Measurements from ENCODE around the gene DNAJA4. TPM values are rescaled to one million over a fixed set of nuclear protein-coding genes. Genes with fewer than 3 reads are reported as not detected.

The DNAJA4 gene
- total and polyA plus RNA-seq, 2 of the 8 experiments (the other 6 are each of a cell fraction or from before 2014, with no cell fraction given): 3.6 to 6.2 TPM

DNA sequence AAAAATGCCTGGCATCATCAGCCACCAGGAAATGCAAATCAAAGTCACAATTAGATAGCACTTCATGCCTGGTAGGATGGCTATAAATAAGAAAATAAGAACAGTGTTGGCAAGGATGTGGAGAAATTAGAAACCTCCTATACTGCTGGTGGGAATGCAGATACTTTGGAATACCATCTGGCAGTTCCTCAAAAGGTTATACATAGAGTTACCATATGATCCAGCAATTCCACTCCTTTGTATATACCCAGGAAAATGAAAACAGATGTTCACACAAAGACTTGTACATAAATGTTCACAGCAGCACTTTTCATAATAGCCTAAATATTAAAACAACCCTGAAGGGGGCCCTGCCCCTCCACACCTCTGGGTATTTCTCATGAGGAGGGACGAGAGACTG, 43.6 kb upstream of the DNAJA4 start:
- Histone ChIP-seq H2BK20ac (ENCODE audit: low read length) (no peak overlapping the region), H3K9ac (replicated peaks in 1 of 4; ENCODE audit: extremely low read depth in 1 of 4, low read depth in 3 of 4, low read length in 3 of 4) (no peak overlapping the region), H3K4ac (replicated peaks; ENCODE audit: insufficient read length, low read depth, low read length) (no peak overlapping the region), H3K79me2 (ENCODE audit: control insufficient read depth in 1 of 2, insufficient read depth in 2 of 2, low read length in 2 of 2) (no peaks in the 10 kb centered on the region), H2BK120ac (replicated peaks; ENCODE audit: low read depth, low read length) (no peak overlapping the region), H4K91ac (replicated peaks; ENCODE audit: insufficient read length, low read length) (no peak overlapping the region), H3K27me3 (replicated peaks in 1 of 4; ENCODE audit: control insufficient read depth in 3 of 4, extremely low read depth in 1 of 4, insufficient read depth in 3 of 4, low read length in 3 of 4) (no peaks in the 10 kb centered on the region), H2AFZ (ENCODE audit: low read length) (no peak overlapping the region), H3K79me1 (ENCODE audit: low read depth, low read length) (no peaks in the 10 kb centered on the region), H4K20me1 (replicated peaks in 1 of 2; ENCODE audit: control insufficient read depth in 1 of 2, insufficient read depth in 2 of 2, low read length in 2 of 2) (no peaks in the 10 kb centered on the region), H4K8ac (ENCODE audit: extremely low read depth, insufficient read depth, low read length) (no peak overlapping the region), H2BK15ac (ENCODE audit: low read length) (no peak overlapping the region), H4K5ac (ENCODE audit: insufficient read length, low read depth, low read length) (no peak overlapping the region), H3K56ac (replicated peaks; ENCODE audit: insufficient read length, low read depth, low read length) (no peak overlapping the region), H3K18ac (ENCODE audit: extremely low read depth, low read length) (no peak overlapping the region), H2BK12ac (ENCODE audit: low read depth, low read length) (no peak overlapping the region), H3K27ac (ENCODE audit: low read depth, low read length) (no peak overlapping the region), H3K4me1 (replicated peaks in 1 of 4; ENCODE audit: control insufficient read depth in 3 of 4, insufficient read depth in 4 of 4, low read length in 3 of 4) (no peaks in the 10 kb centered on the region), H3K4me3 (ENCODE audit: extremely low read depth in 1 of 4, insufficient read depth in 2 of 4, low read depth in 3 of 4, low read length in 4 of 4) (no peak overlapping the region), H2BK5ac (ENCODE audit: low read depth, low read length) (no peak overlapping the region), H3K23me2 (ENCODE audit: low read depth, low read length) (no peaks in the 10 kb centered on the region), H3K9me3 (ENCODE audit: insufficient read depth in 2 of 2, low read depth in 1 of 2, low read length in 1 of 2) (no peaks in the 10 kb centered on the region), H2AK5ac (ENCODE audit: low read depth, low read length) (no peak overlapping the region), H3K36me3 (ENCODE audit: control insufficient read depth in 2 of 4, insufficient read depth in 4 of 4, low read length in 3 of 4) (no peaks in the 10 kb centered on the region; a peak in 1 of 8 replicates), H3K23ac (ENCODE audit: insufficient read length) (no peak overlapping the region), H3K14ac (ENCODE audit: insufficient read length) (no peak overlapping the region), H3K4me2 (ENCODE audit: insufficient read depth in 1 of 2, low read depth in 2 of 2, low read length in 2 of 2) (no peak overlapping the region)
- DNase-seq (ENCODE audit: low read depth in 1 of 2, low spot score in 2 of 2) (no peak), FAIRE-seq (no peak)
- CTCF ChIA-PET (ENCODE audit: partially characterized antibody): interaction anchor here (0.6 kb wide), 1 partner anchor 108 kb away, joined by 3 read pairs; no protein-coding TSS in a partner anchor
- POLR2A ChIA-PET (ENCODE audit: partially characterized antibody): no interaction called here
- TF ChIP-seq CHD2 (IDR thresholded peaks at IDR 0.05; ENCODE audit: low read length) (no peak), GTF2F1 (IDR thresholded peaks at IDR 0.05; ENCODE audit: borderline replicate concordance, low read depth, low read length) (no peak), SAP30 (IDR thresholded peaks at IDR 0.05; ENCODE audit: insufficient read depth, insufficient replicate concordance, low read length) (no peak), SUZ12 (IDR thresholded peaks at IDR 0.05; ENCODE audit: low read length) (no peak), BCL11A (IDR thresholded peaks at IDR 0.05; ENCODE audit: low read depth in 2 of 2, low read length in 2 of 2) (no peak)
- TF ChIP-seq, protein P1, sequence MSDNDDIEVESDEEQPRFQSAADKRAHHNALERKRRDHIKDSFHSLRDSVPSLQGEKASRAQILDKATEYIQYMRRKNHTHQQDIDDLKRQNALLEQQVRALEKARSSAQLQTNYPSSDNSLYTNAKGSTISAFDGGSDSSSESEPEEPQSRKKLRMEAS (IDR thresholded peaks at IDR 0.05): no peak
- TF ChIP-seq, protein P2, sequence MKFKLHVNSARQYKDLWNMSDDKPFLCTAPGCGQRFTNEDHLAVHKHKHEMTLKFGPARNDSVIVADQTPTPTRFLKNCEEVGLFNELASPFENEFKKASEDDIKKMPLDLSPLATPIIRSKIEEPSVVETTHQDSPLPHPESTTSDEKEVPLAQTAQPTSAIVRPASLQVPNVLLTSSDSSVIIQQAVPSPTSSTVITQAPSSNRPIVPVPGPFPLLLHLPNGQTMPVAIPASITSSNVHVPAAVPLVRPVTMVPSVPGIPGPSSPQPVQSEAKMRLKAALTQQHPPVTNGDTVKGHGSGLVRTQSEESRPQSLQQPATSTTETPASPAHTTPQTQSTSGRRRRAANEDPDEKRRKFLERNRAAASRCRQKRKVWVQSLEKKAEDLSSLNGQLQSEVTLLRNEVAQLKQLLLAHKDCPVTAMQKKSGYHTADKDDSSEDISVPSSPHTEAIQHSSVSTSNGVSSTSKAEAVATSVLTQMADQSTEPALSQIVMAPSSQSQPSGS (IDR thresholded peaks at IDR 0.05; ENCODE audit: low read length): no peak
- 75% methylated on average over 1 of the region's 1 CpG; no CpG with 5 or more reads in 1 of the 2 experiments for WGBS, 2 experiments (ENCODE audit: extremely low coverage in 1 of 2, insufficient coverage in 1 of 2, insufficient read length in 1 of 2, insufficient replicate concordance in 2 of 2, low coverage in 1 of 2, low lambda C conversion rate in 2 of 2, missing lambda C conversion rate in 1 of 2)
